ENCODE results near the gene ZNF658.
"Not testable (repeated sequence)": the region's sequence is repeated elsewhere in the genome, so short reads cannot be mapped to it uniquely, and the experiment has no call there.

Gene ZNF658

DNA sequence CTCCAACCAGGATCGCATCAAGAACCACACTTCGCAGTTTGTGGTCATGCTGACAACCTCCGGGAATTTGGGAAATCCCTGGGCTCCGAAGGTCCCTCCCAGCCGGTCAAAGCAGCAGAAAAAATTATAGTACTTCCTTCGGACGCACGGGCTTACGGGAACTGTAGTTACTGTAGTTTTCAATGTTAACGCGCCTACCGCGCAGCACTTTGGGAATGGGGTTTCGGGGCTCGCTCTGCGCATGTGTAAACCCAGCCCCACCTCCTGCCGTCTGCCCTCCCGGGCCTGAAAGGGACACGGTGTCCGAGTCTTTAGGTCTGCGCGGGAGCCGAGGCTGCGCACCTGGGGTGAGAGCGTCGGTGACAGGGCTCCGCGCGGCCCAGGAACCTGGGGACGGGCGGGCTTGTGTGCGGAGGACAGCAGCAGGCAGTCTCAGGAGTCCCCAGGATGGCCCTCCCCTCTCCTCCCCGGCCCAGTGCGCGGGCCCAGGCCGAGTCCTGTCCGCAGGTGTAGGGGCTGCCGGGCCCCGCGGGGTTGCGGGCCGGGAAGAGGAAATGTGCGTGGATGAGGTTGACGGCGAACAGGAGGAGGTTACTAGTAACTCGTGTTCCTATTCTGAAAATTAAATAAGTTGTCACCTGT, at the start of gene ZNF658:
ZNF658 (plus strand) TSS at position 236 of the 642 bp plus-strand sequence. CDS start 2,837 bp downstream, outside the sequence.
- peak; percentile 50 for DNase-seq

DNA sequence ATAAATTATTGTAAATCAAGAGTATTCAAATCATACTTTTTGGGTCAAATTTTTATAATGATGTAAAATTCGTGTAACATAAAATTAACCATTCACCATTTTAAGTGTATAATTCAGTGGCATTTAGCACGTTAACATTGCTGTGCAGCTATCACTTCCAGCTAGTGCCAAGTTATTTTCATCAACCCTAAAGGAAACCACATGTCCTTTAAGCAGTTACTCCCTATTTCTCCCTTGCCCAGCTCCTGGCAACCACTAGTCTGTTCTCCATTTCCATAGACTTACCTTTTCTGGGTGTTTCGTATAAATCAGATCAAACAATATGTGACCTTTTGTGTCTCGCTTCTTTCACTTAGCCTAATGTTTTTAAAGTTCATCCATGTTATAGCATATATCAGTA, 38.8 kb upstream of the ZNF658 start:
- not testable (repeated sequence) for DNase-seq

DNA sequence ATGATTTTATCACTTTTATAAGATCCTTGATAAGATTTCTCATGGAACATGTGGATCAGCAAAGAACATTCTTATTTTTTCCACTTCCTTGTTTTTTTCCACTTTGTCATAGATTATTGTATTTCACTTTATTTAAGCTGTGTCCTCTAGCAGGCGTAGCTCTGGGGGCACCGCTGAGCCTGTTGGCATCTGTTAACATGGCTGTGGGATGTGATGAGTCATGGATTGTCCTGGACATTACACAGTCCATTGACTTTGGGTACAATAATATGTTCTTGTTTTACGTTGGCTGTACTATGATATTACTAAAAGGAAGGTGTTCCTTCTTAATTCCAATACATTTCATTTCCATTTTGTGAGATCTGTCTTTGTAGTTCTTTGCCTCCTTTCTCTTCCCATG, 31.9 kb upstream of the ZNF658 start:
- not testable (repeated sequence) for DNase-seq

DNA sequence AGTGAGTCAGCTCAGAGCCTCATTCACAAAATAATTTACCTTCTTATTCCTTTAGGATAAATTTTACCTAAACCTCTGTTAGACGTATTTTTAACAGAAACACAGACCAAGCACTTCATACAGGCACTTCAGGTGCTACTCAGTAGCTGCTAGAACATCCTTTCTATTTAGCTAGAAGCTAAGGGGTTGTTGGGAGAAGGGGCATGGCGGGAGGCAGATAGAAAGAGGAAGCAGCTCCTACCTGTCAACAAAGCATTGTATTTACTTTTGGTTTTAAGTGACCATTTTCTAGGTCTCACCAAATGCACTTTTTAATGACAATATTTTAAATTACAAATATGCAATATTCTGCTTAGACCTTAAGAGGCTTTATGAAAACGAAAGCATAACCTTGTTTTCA, 19.9 kb upstream of the ZNF658 start:
- DNase-seq, result not testable (repeated sequence)

DNA sequence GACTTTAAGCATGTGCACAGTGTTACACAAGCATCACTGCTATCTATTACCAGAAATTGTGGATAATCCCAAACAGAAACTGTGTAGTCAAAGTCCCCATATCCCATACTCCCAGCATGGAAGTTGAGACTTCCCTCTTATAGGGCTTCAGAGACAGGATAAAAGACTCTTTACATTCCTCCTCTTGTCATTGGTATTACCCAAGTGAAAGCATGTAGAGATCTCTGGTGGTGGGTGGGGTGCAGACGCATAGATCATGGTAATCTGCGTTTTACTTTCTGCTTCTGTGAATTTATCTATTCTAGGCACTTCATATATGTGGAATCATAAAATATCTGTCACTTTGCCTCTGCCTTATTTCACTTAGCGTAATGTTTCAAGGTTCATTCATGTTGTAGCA, 18.7 kb upstream of the ZNF658 start:
- not testable (repeated sequence) for DNase-seq

DNA sequence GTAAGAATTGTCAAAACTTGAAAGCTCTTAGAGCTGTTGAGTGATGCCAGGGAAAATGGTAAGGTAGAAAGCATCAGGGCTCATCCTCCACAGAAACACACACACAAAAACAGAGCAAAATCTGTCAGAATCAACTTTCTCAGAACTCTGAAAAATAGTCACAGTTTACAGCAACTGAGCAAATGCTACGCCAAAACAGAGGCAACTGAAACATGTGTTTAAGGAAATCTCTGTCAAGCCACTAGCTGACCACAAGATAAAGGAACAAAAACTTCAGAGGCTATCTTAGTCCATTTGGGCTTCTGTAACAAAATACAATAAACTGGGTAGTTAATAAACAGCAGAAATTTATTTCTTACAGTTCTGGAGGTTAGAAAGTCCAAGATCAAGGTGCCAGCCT, 10.2 kb upstream of the ZNF658 start:
- not testable (repeated sequence) for DNase-seq

DNA sequence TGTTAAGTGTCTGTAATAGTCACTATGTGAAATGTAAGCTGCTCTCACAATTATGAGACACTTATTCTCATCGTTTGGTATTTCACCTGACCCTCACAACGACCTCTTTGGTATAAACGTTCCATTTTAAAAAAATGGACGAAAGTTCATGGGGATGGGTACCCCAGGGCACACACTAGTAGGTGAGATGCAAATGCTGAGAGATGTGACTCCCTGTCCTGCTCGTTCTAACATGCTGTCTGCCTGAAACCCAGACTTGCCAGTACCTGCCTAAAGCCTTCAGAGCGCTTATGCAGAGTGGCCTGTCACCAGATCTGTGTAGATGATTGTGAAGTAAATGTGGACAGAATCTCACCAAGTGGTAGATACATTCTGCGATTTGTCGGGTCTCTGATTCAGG, 616 bp downstream of the ZNF658 start:
- DNase-seq, result not testable (repeated sequence)

DNA sequence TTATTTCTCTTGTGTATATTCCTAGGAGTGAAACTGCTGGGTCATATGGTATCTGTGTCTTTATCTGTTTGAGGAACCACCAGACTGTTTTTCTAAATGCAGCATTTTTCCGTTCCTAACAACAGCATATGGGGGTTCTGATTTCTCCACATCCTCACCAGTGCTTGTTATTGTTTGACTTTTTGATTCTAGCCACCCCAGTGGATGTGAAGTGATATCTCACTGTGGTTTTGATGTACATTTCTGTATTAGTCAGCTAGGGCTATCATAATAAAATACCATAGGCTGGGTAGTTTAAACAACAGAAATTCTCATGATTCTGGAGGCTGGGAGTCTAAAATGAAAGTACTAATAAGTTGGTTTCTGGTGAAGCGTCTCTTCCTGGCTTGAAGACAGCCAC, 9.0 kb downstream of the ZNF658 start:
- not testable (repeated sequence) for DNase-seq

DNA sequence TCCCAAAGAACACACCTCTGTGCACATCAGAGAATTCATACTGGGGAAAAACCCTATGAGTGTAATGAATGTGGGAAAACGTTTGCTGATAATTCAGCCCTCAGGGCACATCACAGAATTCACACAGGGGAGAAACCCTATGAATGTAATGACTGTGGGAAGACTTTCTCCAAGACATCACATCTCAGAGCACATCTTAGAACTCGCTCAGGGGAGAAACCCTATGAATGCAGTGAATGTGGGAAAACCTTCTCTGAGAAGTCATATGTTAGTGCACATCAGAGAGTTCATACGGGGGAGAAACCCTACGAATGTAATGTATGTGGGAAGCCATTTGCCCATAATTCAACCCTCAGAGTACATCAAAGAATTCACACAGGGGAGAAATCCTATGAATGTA, 19.5 kb downstream of the ZNF658 start:
- DNase-seq, result not testable (repeated sequence)

DNA sequence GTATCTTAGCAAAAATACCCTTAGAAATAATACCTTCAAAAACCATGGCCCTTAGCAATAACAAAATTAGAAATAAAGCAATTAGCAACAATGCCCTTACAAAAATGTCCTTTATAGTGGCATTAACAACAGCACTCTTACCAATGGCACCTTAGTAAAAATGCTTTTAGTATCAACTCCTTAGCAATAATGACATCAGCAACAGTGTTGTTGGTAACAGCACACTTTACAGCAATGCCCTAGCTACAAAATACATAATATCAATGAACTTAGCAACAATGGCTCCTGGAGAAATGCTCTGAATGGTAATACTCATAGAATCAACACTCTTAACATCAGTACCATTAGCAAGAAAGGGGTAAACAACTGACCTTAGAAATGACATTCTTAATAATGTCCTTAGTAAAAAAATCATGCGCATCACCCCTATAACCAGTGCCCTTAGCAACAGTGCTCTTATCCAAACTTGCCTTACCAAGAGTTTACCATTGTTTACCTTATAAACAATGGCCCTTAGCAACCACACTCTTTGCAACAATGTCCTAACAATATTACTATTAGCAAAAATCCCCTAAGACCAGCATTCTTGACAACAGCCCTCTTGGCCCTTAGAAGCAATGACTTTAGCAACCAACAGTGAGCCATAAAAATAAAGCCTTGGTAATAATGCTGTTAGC, 35.8 kb downstream of the ZNF658 start:
- DNase-seq, result not testable (repeated sequence)

DNA sequence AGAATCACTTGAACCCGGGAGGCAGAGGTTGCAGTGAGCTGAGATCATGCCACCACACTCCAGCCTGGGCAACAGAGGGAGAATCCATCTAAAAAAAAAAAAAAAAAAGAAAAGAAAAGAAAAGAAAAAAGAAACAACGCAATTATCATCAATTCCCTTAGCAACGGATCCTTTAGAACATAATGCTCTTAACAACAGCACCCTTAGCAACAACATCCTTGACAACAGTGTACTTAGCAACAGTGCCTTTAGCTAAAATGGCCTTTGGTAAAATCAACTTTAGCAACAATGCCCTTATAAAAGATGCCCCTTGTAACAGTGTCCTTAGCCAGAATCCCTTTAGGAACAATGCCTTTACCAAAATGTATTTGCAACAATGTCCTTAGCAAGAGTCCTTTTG, 37.1 kb downstream of the ZNF658 start:
- not testable (repeated sequence) for DNase-seq

DNA sequence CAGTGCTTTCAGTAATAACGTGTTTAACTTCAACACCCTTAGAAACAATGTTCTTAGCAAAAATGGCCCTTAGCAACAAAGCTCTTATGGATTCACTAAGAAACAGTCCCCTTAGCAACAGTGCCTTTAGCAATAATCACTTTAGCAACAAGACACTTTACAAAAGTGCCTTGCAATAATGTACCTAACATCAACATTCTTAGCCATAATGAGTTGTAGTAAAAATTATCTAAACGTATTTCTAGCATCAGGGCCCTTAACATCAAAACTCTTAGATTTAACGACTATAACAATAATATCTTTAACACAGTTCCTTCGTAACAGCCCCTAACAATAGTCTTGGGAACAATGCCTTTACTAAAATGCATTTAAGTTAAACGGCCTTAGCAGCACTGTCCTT, 37.8 kb downstream of the ZNF658 start:
- not testable (repeated sequence) for DNase-seq

DNA sequence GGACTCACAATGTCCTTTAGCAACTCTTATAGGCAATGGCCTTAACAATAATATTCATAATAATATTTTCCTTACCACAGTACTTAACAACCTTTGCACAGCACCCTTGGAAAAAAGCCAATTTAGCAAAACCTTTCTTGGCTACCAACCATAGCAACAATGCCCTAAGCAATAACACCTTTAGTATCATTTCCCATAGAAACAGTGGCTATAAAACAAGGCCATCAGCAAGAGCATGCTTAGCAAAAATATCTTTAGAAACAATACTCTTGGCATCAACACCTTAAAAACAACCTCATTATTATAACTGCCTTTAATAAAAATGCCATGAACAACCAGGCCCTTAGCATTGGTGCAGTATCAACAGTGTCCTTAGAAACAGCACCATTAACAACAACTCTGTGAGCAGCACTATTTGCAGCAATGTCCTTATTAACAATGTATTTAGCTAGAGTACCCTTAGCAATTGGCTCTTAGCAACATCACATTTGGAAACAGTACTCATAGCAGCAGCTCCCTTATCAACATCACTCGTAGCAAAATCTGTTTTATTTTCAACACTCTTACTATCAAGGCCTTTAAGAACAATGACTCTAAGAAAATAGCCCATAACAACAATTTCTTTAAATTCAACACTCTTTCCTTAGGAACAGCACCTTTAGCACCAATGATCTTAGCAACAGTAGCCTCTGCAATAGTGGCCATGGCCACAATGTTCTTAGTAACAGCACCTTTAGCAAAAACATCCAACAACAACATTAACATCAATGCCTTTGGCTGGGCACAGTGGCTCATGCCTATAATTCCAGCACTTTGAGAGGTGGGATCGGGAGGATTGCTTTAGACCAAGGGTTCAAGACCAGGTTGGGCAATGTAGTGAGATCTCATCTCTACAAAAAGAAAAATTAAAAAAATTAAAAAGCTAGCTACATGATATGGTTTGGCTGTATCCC, 39.6 kb downstream of the ZNF658 start:
- DNase-seq, result not testable (repeated sequence)

DNA sequence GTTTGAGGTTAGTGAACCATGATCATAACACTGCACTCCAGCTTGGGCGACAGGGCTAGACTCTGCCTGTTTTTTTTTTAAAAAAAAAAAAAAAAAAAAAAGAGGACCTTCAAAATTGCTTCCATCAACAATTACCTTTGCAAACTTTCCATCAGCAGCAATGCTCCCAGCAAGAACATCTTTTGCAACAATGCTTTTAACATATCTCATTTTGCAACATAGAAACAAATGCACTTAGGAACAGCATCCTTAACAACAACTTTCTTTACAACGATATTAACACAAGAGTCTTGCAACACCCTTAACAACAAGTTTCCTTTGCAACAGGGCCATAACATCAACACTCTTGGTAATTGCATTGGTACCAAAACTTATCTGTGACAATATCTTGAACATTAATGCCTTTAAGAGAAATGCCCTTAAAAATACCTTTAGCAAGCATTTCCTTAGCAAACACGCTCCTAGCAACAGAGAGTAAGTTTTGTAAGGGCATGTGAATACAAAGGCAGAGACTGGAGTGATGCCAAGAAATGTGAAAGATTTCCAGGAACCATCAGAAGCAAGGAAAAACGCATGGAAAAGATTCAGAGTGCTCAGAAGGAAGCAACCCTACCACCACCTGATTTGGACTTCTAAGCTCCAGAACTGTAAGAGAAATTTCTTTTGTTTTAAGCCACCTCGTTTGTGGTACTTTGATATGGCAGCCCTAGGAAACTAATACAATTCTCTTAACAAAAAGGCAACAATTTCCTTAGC, 42.1 kb downstream of the ZNF658 start:
- DNase-seq, result not testable (repeated sequence)

DNA sequence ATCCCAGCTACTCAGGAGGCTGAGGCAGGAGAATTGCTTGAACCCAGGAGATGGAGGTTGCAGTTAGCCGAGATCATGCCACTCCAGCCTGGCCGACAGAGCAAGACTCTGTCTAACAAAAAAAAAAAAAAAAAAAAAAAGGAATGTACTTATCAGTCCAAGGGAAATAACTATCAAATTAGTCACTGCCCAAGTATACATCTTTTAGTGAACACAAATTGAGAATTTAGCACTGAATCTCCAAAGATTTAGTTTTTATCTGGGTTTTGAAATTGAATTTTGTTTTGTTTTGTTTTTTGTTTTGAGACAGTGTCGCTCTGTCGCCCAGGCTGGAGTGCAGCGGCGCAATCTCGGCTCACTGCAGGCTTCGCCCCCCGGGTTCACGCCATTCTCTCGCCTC, 52.1 kb downstream of the ZNF658 start:
- not testable (repeated sequence) for DNase-seq

Data from activated naive CD4-positive, alpha-beta T cell treated with anti-CD3 and anti-CD28 coated beads, Interleukin-2, amount 50 U/mL, for 16 hours (primary cell).